GM19372 (cell line): Measurements from ENCODE around the gene KCNH1.

Experiments used
- ATAC-seq: cut with Tn5 transposase; IDR thresholded peaks from one replicate; pipeline ENCODE4 v1.9.1; 2021; ENCODE audit warnings: mild to moderate bottlenecking, low read depth, moderate library complexity; ENCODE audit not compliant: unreplicated experiment

The KCNH1 gene

DNA sequence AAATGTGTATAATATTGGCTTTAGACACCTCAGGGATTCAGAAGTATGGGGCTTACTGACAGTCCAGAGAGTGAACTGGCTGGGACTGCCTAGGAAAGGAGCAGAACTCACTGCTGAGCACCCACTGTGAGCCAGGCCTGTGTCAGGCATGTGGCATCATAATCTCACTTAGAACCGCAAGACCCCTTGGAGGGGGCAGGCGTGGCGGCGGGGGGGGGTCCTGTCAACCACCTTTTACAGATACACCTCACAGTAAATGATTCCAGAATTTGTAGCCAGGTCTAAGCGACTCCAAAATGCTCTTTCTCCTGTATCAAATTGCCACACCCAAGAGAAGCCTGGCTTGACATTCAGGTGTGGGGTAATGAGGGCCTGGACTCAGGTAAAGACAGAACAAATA lies 235.5 kb downstream of the KCNH1 start:
- ATAC-seq: no peak

DNA sequence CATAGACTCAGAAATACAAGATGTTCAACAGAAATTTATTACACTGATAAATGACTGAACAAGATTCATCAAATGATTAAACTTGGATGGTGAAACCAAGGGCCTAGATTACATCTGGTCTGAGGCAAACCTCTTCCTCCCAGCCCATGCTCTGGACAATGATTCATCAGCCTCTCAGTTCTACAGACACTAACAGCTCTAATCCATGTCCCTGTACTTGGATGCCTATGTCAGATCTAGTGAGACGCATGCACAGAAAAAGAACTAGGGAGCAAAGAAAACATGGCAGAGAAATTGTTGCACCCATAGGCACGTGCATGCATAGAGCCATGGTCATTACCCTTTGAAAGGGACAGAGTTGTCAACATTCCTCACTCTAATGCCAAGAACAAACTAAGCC lies 250.1 kb downstream of the KCNH1 start:
- no peak for ATAC-seq

DNA sequence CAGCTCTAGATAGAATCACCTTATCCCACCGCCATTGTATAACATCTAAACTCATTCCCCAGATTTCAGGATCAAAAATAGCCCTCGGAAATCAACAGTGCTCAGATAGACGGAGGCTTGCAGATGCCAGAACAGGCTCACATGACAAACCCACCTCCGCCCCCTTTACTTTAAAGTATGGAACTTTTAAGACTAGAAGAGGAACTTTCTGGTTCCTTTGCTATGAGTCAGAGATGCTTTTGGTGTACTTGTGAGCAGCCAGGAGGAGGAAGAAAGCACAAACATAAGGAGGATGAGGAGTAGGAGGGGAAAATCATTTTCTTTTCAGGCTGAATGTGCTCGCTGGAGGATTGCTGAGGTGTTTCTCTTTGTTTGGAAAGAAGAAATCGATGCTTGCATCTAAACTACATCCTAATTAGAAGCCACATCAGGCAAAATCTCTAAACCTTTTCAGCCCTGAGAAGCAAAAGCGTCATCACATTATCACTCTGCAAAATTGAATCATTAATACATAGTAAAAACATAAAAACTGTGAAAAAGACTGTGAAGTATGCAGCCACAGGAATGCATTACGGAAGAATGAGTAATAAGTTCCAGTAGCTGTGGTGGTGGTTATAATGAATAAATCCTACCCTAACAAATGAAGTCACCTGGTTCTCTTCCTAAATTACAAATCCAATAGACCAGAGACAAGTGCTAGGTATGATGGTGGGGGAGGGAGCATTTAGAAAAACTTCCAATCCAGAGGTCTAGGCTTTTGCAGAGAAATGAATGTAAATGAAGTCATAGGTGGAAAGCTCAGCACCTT lies 251.3 kb downstream of the KCNH1 start:
- ATAC-seq: no peak

DNA sequence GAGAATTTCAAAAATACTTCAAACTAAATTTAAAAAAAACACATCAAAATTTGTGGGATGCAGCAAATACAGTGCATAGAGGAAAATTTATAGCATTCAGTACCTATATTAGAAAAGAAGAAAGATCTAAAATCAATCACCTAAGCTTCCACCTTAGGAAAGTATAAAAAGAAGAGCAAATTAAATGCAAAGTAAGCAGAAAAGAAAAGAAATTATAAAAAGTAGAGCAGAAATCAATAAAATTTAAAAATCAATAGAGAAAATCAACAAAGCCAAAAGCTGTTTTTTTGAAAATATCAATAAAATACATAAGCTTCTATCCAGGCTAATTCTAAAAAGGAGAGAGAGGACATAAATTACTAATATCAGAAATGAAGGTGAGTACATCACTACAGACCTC lies 255.4 kb downstream of the KCNH1 start:
- ATAC-seq: no peak

DNA sequence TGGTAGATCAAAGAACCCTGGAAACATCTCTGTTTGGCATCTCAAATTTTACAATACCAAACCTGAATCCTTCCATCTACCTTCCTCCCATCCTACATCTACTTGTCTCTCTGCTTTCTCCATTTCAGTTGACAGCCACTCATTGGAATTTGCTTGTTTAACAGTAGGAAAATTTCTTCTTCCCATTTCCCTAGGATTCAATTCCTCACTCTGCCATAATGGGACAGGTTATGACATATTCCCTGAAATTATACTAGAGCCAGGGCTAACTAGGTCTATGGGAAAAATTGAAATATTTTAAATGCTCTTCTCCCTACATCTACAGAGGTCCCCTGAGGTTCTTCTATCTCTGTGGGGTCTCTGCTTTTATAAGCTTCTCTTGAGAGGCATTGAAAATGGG lies 257.7 kb downstream of the KCNH1 start:
- no peak for ATAC-seq

DNA sequence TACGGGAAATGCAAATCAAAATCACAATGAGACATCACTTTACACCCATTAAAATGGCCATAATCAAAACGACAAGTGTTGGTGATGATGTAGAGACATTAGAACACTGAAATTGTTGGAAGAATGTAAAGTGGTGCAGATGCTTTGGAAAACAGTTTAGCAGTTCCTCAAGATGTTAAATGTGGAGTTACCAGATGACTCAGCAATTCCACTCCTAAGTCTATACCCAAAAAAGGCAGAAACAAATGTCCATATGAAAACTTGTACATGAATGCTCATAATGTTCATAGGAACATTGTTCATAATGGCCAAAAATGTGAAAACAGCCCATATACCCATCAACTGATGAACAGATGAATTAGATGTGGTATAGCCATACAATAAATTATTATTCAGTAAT lies 267.4 kb downstream of the KCNH1 start:
- no peak for ATAC-seq

DNA sequence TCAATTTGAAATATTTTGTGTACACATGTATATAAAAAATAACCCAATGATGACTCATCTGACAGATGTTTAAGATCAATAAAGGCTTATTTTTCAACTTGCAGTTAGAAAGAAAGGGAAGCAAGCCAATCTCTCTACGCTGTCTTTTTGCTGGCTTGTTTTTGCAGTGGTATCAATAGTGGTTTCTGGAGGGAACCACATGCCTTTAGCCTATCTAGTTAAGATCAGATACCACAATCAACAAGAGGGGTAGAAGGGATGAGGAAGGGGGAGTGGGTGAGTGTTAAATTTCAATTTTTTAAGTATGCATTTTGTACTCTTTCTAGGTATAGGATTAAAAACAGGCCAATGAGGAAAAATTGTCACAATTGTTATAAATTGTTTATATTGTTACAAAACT lies 276.2 kb downstream of the KCNH1 start:
- no peak for ATAC-seq

DNA sequence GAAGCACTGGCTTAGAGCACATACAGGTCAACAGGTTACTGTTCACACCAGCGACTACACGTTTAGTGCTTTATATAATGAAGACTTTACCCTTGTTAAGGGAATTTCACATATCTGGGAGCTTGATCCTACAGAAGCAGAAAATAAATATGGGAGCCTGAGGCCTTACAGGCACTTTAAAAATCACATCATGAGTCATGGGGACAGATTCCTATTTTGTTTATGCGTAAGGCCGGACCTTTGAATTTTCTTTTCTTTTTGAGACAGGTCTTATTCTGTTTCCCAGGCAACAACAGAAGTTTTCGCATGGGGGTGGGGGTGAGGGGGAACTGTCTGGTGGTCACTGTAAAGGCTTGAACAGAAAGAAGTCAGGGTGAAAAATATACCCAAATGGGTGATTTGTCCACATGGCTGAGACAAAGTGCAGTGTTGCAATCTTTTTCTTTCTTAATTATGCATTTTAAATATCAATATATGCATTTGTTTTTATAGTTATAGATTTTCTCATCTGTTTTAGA lies 276.7 kb downstream of the KCNH1 start:
- ATAC-seq: no peak

DNA sequence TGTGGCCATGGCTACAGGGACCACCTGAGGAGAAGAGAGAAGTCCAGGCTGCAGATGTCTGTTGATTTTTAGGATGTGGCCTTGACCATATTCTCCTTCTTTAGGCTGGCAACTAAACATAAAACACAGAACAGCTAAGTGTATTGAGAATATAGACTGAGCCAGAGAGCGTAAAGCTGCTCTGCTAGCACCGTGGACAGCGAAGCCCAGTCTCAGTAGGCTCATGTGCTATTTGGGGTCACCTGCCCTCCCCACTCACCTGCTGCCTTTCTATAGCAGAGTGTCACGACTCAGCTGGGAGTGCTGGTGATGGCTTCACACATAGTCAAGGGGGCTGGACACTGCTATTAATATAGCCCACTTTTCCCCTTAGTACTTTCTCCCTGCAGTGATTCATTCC lies 278.5 kb downstream of the KCNH1 start:
- ATAC-seq: no peak

DNA sequence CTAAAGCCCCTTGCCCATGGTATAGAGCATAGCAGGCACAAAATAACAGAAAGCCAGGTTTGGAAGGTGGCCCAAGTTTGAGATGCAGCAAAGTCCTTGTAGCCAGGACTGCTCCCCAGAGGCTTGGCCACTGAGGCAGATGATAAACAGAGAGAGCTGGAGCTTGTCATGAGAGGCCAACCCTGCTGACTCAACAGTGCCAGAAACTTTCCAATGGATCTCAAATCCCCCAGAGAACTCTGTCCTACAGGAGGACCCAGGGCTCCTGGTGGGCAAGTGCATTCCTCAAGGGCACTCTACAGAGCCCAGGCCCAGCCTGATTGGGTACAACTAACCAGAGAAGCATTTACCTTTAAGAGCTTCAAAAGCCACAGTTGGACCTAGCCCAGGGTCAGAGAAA lies 280.7 kb downstream of the KCNH1 start:
- no peak for ATAC-seq

DNA sequence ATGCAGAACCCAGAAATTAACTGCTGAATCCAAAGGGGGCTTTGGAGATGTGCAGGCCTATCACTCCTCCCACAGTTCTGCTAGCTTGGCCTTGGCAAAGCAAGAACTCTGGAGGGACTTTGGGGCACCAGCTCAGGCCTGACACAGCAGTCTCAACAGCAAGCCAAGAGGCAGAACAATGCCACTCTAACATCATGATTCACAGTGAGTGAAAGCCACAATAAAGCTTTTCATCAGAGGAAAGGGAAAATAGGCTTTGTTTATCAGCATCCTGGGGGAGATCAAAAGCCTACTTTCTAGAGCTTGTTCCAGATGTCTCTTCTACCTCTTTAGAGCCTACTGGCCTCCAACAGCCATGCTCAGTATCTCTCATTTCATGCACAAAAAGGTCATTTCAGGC lies 283.4 kb downstream of the KCNH1 start:
- ATAC-seq: no peak

DNA sequence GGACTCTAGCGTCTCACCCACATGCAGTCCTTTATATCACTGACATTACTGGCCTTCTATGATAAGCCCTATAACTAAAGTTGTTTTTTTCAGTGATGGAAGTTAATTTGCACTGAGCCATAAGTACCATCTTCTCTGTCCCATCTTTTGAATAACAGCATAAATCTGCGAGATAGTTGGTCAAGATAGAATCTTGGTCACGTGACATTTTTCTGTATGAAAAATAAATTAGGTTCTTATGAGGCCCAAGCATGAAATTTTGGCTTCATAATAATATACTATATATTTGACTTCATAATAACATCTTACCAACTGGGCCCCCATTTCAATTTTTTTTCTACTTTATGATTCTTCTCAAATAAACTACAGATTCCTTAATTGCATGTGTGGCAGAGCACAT lies 285.5 kb downstream of the KCNH1 start:
- ATAC-seq: no peak

DNA sequence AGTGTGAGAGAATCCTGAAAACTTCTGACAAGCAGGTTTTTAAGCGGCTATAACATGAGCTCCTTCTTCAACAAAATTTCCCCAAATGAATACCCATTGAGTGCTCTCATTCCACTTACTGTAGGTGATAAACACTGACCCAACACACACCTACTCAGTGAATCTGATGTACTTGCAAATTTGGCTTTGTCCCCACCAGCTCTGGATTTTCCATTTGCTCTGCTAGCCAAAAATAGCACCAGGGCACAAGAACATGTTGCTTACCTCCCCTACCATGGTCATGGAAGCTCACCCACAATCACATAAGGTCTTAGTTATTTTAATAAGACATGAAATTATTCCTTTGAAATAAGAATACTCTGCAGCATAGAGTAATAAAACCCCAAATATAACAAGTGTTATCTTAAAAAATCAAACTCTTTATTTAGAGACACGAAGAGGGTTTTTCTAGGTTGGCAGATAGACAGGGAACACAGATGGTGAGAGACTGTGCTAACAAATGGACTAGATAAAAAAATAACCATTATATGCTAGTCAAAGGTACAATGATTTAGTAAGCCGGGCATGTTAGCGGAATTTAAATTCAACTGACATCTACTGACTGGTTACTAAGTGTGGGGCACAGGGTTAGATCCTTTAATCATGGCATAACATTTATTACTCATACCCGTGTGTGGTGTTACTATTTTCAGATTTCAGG lies 291.9 kb downstream of the KCNH1 start:
- no peak for ATAC-seq

DNA sequence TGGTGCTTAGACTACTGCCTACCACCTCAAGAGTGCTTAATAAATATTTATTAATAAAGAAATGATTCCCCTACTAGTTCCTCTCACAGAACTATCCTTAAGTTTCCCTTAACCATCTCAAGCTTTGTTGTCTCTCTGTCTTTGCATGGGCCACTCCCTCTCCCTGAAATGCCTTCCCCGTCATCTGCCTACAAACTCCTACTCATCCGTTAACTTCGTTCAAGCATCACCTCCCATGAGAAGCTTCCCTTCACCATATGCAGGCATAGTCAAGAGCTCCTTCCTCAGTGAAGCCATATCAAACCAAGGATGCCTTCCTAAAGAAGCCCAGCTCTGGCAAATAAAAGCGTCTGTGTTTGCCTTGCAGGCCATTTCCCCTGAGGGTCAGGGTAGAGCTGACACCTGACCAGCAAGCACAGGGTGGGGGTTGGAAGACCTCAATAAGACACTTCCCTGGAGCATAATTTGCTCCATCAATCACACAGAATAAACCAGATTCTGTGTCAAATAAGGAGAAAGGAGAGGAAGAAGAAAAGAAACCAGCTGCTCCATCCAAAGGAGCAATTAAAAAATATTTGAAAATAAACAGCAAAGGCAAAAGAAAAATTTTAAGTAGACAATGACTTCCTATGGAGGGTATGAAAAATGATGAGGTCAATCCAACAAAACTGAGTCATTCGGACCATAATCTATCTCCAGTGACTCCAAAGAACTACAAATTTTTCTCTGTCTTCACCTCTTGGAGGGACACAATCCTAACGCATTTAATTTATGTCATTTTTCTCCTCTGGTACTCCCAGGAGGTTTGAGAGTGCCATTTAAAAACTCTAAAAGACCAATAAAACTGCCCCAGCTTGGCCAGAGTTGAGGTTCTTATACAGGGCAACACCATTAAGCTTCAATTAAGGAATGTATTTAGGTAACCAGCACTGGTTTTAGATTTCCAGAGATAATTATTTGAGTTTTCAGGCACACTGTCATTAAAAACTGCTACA lies 303.6 kb downstream of the KCNH1 start:
- ATAC-seq: no peak

DNA sequence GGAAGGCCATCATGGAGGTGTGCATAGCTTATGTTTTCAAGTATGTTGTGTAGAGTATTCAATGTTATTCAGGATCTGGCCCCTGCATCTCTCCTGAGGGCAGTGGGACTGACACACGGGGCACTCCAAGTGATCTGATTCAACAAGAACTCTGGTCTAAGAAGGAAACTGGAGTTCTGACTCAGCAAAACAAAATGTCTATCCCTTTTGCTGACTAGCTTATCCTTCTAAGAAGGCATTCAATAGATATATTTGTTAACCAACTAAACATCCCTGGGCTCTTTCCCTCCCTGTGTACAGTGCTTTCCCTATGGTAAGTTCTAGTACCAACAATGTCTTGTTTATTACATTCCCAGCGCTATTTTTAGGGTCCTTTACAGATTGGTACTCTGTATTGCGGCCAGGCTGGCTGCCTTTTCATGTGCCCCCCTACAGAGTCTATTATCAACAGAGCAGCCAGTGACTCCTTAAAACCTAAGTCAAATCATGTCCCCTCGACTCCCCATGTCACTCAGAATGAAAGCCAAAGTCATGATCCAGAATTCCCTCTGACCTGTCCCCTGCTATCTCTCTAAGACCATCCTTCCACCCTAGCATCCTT lies 304.9 kb downstream of the KCNH1 start:
- ATAC-seq: no peak

DNA sequence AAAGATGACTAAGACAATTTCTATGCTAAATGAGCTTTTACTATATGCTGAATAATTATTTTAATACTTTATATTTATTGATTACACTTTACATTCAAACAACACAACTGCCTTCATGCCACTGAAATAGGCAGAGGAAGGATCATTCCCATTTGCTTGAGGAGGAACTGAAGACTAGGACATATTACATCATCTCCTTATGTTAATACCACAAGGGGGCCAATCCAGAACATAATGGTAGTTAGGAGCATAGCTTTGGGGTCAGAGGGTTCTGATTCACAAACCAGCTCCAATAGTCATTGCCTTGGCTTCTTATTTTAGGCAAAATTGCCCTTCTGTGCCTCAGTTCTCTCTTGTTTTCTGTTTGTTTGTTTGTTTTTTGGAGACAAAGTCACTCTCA lies 306.5 kb downstream of the KCNH1 start:
- ATAC-seq: no peak

DNA sequence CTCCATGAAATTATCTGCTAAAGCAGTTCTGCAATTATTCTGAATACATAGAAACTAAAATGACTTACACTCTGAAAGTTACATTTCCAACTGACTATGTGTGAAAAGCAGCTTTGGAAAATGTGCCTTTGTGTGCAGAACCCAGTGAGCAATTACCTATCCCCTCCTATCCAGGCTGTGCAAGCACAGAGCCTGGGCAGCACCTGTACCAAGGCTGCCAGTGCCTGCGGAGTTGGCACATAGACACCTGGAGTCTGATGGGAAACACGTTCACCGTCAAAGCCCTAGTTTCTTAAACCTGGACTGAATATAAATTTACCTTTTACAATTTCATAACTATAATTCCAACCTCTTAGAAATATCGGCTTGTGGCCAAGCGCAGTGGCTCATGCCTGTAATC lies 307.3 kb downstream of the KCNH1 start:
- no peak for ATAC-seq

DNA sequence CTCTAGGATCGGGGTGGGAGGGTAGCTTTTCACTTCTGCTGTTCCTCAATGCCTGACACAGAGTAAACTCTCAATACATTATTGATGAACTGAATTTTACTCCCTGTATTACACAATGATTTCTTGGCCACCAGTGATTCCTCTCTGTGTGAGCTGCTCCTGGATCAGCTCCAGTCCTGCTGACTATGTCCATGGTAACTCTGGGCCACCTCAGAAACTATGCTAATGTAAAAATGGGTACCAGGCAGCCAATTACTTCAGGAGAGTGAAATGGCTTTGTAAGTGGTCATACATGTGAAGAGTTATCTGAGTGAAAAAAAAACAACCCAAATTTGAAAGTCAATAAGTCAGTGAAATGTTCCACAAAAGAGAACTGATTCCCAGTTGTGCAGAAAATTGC lies 311.0 kb downstream of the KCNH1 start:
- ATAC-seq: no peak

DNA sequence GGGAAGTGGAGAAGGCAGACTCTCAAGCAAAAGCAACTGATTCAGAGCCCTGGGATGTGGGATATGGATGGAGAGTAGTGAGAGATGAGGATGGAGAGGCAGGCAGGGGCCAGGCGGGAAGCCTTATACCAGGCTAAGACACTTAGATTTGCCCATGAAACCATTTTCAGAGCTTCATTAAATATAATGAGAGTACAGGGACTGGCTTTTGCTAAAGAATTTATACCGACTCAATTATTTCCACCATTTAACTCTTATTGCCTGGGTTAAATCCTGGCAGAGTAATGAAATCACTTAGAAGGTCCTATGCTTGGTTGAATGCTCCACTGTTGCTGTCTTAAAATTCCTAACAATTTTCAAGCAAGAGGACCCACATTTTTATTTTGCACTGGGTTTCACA lies 311.7 kb downstream of the KCNH1 start:
- no peak for ATAC-seq

DNA sequence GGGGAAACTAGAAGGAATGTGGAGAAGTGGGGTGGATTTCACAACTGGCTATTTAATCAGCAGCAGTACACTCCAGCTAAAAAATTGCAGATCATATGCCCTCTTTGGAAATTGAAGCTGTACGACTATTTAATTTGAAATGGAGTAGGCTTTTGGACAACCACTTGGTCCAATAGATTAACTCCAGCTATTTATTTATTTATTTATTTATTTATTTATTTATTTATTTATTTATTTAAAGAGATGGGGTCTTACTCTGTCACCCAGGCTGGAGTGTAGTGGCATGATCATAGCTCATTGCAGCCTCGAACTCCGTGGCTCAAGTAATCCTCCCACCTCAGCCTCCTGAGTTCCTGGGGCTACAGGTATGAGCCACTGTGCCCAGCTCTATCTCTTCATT lies 312.3 kb downstream of the KCNH1 start:
- ATAC-seq: no peak
